Mesendoderm (in vitro differentiated cells): ENCODE data around the gene WNK2.

ENCODE experiments used
- DNase-seq: peaks from one replicate; pipeline ENCODE4 v3.0.0; 2013
- H2AK5ac ChIP-seq: 2 replicates; pipeline ENCODE4 v1.6.1; 2013; ENCODE audit warnings: low read length, inconsistent platforms
- H2BK120ac ChIP-seq: 2 replicates; pipeline ENCODE4 v1.6.1; 2013; ENCODE audit warnings: low read depth, mild to moderate bottlenecking, low read length, moderate library complexity, mixed read lengths
- H2BK15ac ChIP-seq: replicated peaks from 2 replicates; pipeline ENCODE4 v1.6.1; 2013; ENCODE audit warnings: low read depth, mild to moderate bottlenecking, moderate library complexity
- H2BK5ac ChIP-seq: 2 replicates; pipeline ENCODE4 v1.6.1; 2013; ENCODE audit warnings: low read length, inconsistent platforms
- H3K18ac ChIP-seq: 2 replicates; pipeline ENCODE4 v1.6.1; 2013; ENCODE audit warnings: mild to moderate bottlenecking, low read length, mixed read lengths
- H3K23ac ChIP-seq: one replicate; pipeline ENCODE4 v1.6.1; 2013; ENCODE audit warnings: low read length
- H3K27ac ChIP-seq: 2 replicates; pipeline ENCODE4 v1.5.1; 2013; ENCODE audit warnings: low read depth, mild to moderate bottlenecking, inconsistent platforms, low read length, moderate library complexity
- H3K27me3 ChIP-seq: 2 replicates; pipeline ENCODE4 v1.6.1; 2013; ENCODE audit warnings: low read length, control low read depth, mild to moderate bottlenecking, inconsistent platforms; ENCODE audit not compliant: insufficient read depth, poor library complexity
- H3K36me3 ChIP-seq: 2 replicates; pipeline ENCODE4 v1.6.1; 2013; ENCODE audit warnings: low read length, inconsistent platforms; ENCODE audit not compliant: control insufficient read depth, insufficient read depth
- H3K4ac ChIP-seq: one replicate; pipeline ENCODE4 v1.6.1; 2013; ENCODE audit warnings: low read depth, mild to moderate bottlenecking, low read length, moderate library complexity
- H3K4me1 ChIP-seq: 2 replicates; pipeline ENCODE4 v1.6.1; 2013; ENCODE audit warnings: low read depth, low read length, inconsistent platforms; ENCODE audit not compliant: control insufficient read depth
- H3K4me2 ChIP-seq: 2 replicates; pipeline ENCODE4 v1.6.1; 2013; ENCODE audit warnings: low read length
- H3K4me3 ChIP-seq: 2 replicates; pipeline ENCODE4 v1.5.1; 2013; ENCODE audit warnings: mild to moderate bottlenecking, low read length
- H3K56ac ChIP-seq: one replicate; pipeline ENCODE4 v1.6.1; 2013; ENCODE audit warnings: low read length
- H3K79me1 ChIP-seq: 2 replicates; pipeline ENCODE4 v1.6.1; 2013; ENCODE audit warnings: low read length, inconsistent platforms
- H3K79me2 ChIP-seq: 2 replicates; pipeline ENCODE4 v1.6.1; 2013; ENCODE audit warnings: mild to moderate bottlenecking, low read length; ENCODE audit not compliant: control insufficient read depth, insufficient read depth
- H3K9ac ChIP-seq: 2 replicates; pipeline ENCODE4 v1.6.1; 2013; ENCODE audit warnings: low read length, inconsistent platforms
- H4K5ac ChIP-seq: one replicate; pipeline ENCODE4 v1.6.1; 2013; ENCODE audit warnings: low read length
- H4K8ac ChIP-seq: one replicate; pipeline ENCODE4 v1.6.1; 2013; ENCODE audit warnings: low read depth, mild to moderate bottlenecking, control low read depth, low read length, moderate library complexity
- WGBS: extraction: QIAGEN DNeasy Blood & Tissue Kit; methylation state at CpG from one replicate; pipeline ENCODE4 v1.1.7; 2013; ENCODE audit warnings: low lambda C conversion rate, missing lambda C conversion rate; ENCODE audit not compliant: insufficient coverage; ENCODE audit errors: extremely low coverage; 5-methylcytosine and 5-hydroxymethylcytosine counted together

Gene WNK2

DNA sequence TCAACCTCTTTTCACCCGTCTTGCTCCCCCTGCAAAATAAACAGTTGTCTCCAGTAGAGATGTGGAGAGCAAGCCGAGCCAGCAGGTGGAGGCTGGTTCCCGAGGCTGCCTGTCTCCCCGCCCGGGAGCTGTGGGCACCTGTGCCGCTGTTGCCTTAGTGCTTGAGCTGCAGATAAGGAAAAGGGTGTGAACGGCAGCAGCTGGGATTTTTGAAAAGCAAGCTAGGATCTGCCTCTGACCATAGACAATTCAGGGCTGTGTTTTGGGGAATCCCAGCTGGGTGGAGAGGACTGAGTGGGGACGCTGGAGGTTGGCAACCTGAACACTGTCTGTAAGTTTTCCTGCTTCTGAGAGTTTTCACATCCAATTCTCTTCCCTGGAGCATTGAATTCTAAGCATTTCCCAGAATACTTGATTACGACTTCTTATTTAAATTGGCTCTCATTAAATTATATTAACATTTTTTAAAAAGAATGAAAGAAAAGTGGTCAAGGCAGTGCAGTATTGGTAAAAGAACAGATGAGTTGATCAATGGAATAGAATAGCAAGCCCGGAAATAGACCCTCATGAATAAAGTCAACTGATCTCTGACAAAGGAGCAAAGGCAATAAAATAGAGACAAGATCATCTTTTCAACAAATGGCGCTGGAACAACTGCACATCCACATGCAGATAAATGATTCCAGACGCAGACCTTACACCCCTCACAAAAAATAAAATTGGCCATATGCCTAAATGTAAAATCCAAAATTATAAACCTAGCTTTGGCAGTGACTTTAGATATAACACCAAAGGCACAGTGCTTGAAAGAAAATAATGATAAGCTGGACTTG lies 9.7 kb downstream of the WNK2 start:
- H3K23ac ChIP-seq = no peak overlapping the region
- no peaks in the 10 kb centered on the region for H3K27me3 ChIP-seq
- DNase-seq = no peak
- no CpG with 5 or more reads among the region's 12 CpGs for WGBS
- H4K8ac ChIP-seq = no peak overlapping the region
- no peak overlapping the region for H2BK15ac ChIP-seq
- no peak overlapping the region for H3K4ac ChIP-seq
- no peak overlapping the region for H4K5ac ChIP-seq
- no peak overlapping the region for H2BK5ac ChIP-seq
- no peaks in the 10 kb centered on the region for H3K4me1 ChIP-seq
- peaks cover 2% of the 10 kb centered on the region for H3K79me1 ChIP-seq
- H3K4me3 ChIP-seq = no peak overlapping the region
- no peaks in the 10 kb centered on the region for H3K79me2 ChIP-seq
- no peak overlapping the region for H3K27ac ChIP-seq
- H2AK5ac ChIP-seq = no peak overlapping the region
- no peak overlapping the region for H3K9ac ChIP-seq
- no peak overlapping the region for H2BK120ac ChIP-seq
- no peaks in the 10 kb centered on the region for H3K36me3 ChIP-seq
- no peak overlapping the region for H3K56ac ChIP-seq
- H3K18ac ChIP-seq = no peak overlapping the region
- no peak overlapping the region for H3K4me2 ChIP-seq

DNA sequence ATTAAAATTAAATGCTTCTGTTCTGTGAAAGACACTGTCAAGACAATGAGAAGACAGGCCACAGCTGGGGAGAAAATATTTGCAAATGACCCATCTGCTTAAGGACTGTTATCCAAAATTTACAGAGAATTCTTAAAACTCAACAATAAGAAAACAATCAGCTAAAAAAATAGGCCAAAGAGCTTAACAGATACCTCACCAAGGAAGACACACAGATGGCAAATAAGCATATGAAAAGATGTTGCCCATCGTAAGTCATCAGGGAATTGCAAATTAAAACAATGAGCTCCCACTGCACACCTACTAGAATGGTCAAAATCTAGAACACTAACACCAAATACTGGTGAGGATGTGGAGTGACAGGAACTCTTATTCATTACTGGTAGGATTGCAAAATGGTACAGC lies 10.3 kb downstream of the WNK2 start:
- no peak overlapping the region for H2AK5ac ChIP-seq
- no peak overlapping the region for H4K5ac ChIP-seq
- H2BK120ac ChIP-seq = no peak overlapping the region
- no peaks in the 10 kb centered on the region for H3K36me3 ChIP-seq
- WGBS = no CpG with 5 or more reads among the region's 1 CpG
- H4K8ac ChIP-seq = no peak overlapping the region
- no peak overlapping the region for H3K56ac ChIP-seq
- H3K27ac ChIP-seq = no peak overlapping the region
- peaks cover 2% of the 10 kb centered on the region for H3K79me1 ChIP-seq
- no peaks in the 10 kb centered on the region for H3K4me1 ChIP-seq
- H2BK15ac ChIP-seq = no peak overlapping the region
- no peaks in the 10 kb centered on the region for H3K27me3 ChIP-seq
- H3K4me2 ChIP-seq = no peak overlapping the region
- H2BK5ac ChIP-seq = no peak overlapping the region
- H3K18ac ChIP-seq = no peak overlapping the region
- no peak overlapping the region for H3K4ac ChIP-seq
- no peak overlapping the region for H3K23ac ChIP-seq
- no peaks in the 10 kb centered on the region for H3K79me2 ChIP-seq
- H3K4me3 ChIP-seq = no peak overlapping the region
- H3K9ac ChIP-seq = no peak overlapping the region
- DNase-seq = no peak

DNA sequence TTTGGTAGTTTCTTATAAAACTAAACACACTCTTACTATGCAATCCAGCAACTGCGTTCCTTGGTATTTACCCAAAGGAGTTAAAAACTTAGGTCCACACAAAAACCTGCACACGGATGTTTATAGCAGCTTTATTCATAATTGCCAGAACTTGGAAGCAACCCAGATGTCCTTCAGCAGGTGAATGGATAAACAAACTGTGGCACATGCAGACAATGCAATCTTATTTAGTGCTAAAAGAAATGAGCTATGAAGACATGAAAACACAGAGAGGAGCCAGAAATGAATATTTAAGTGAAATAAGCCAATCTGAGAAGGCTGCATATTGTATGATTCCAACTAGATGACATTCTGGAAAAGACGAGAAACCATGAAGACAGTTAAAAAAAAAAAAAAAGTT lies 10.7 kb downstream of the WNK2 start:
- Histone ChIP-seq H3K23ac (no peak overlapping the region), H3K79me1 (peaks cover 2% of the 10 kb centered on the region), H3K79me2 (no peaks in the 10 kb centered on the region), H2AK5ac (no peak overlapping the region), H3K4ac (no peak overlapping the region), H2BK5ac (no peak overlapping the region), H3K4me2 (no peak overlapping the region), H4K5ac (no peak overlapping the region), H3K27me3 (no peaks in the 10 kb centered on the region), H4K8ac (no peak overlapping the region), H2BK15ac (no peak overlapping the region), H2BK120ac (no peak overlapping the region), H3K18ac (no peak overlapping the region), H3K9ac (no peak overlapping the region), H3K27ac (no peak overlapping the region), H3K36me3 (no peaks in the 10 kb centered on the region), H3K56ac (no peak overlapping the region), H3K4me1 (no peaks in the 10 kb centered on the region), H3K4me3 (no peak overlapping the region)
- DNase-seq = no peak
- WGBS = no CpG with 5 or more reads among the region's 3 CpGs

DNA sequence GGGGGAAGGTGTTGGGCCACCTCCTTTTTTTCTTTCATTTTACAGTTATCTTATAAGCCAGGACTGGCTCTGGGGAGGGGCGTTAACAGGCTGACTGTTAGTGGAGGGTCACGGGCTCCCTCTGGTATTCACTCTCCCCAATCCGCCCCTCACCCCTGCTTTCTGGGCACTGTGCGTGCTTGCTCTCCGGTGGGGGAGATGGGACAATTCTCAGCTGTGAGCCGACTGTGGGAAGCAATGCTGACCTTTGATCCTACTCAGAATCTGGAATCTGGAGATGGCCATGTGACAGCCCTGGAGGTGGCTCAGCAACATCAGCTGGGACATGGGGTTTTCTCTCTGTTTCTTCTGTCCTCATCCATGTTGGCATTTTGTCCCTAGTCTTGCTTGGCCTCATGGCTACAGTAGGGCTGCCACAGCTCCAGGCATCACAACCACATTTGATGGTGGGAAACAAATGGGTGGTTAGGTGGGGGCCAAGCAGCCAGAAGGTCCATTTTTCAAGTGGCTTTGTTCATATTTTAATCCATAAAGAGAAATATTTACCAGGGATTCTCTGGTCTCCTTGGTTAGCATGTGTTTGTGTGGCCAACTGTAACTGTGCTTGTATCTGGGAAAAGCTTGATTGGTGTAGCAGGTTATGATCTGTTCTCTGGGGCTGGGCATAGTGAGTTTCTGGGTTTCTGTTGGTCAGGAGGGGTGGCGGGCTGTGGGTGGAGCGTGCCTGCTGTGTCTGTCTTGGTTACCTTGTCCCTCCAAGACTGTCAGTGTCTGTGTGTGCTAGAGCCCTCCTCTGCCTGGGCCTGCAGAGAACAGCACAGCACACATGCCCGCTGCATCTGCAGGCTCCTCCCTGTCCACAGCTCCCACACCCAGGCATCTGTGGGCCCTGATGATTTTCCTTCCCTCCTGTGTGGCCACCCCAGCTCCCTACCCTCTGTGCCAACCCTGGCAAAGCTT lies 12.4 kb downstream of the WNK2 start:
- H3K9ac ChIP-seq = no peak overlapping the region
- H3K27ac ChIP-seq = no peak overlapping the region
- peaks cover 3% of the 10 kb centered on the region for H3K4me1 ChIP-seq
- no peak overlapping the region for H4K5ac ChIP-seq
- no peak overlapping the region for H3K4me2 ChIP-seq
- H3K23ac ChIP-seq = no peak overlapping the region
- no peak overlapping the region for H2BK15ac ChIP-seq
- no peaks in the 10 kb centered on the region for H3K36me3 ChIP-seq
- H3K79me1 ChIP-seq = peaks cover 2% of the 10 kb centered on the region
- no peak overlapping the region for H2BK5ac ChIP-seq
- H4K8ac ChIP-seq = no peak overlapping the region
- H2AK5ac ChIP-seq = no peak overlapping the region
- DNase-seq = no peak
- H3K79me2 ChIP-seq = no peaks in the 10 kb centered on the region
- no peak overlapping the region for H3K18ac ChIP-seq
- no peak overlapping the region for H3K4me3 ChIP-seq
- WGBS = no CpG with 5 or more reads among the region's 9 CpGs
- H2BK120ac ChIP-seq = no peak overlapping the region
- no peak overlapping the region for H3K56ac ChIP-seq
- H3K27me3 ChIP-seq = no peaks in the 10 kb centered on the region
- no peak overlapping the region for H3K4ac ChIP-seq

DNA sequence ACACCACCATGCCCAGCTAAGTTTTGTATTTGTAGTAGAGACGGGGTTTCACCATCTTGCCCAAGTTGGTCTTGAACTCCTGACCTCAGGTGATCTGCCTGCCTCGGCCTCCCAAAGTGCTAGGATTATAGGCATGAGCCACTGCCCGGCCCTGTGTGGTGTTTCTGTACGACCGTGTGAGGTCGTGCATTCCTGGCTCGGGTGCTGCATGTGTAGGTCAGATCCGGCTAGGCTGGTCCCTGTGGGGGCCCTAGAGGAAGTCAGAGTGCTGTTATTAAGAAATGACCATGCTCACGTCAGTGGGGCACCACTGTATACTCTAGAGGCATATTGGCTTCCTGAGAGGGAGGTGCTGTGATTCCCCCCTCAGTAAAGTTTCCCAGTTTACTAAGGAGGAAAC lies 13.7 kb downstream of the WNK2 start:
- whole genome bisulfite sequencing = no CpG with 5 or more reads among the region's 9 CpGs
- Histone ChIP-seq H2BK15ac (no peak overlapping the region), H3K4me3 (no peak overlapping the region), H3K79me2 (no peaks in the 10 kb centered on the region), H2AK5ac (no peak overlapping the region), H3K79me1 (peaks cover 2% of the 10 kb centered on the region), H3K4me2 (no peak overlapping the region), H3K9ac (no peak overlapping the region), H2BK120ac (no peak overlapping the region), H3K18ac (no peak overlapping the region), H3K27me3 (no peaks in the 10 kb centered on the region), H4K8ac (no peak overlapping the region), H3K23ac (no peak overlapping the region), H3K56ac (no peak overlapping the region), H3K27ac (no peak overlapping the region), H3K4ac (no peak overlapping the region), H4K5ac (no peak overlapping the region), H3K4me1 (peaks cover 3% of the 10 kb centered on the region), H2BK5ac (no peak overlapping the region), H3K36me3 (no peaks in the 10 kb centered on the region)
- DNase-seq = no peak
